Measurements from ENCODE around the gene SLC25A20.
"Not testable (repeated sequence)": the region's sequence is repeated elsewhere in the genome, so short reads cannot be mapped to it uniquely, and the experiment has no call there.

The SLC25A20 gene, protein sequence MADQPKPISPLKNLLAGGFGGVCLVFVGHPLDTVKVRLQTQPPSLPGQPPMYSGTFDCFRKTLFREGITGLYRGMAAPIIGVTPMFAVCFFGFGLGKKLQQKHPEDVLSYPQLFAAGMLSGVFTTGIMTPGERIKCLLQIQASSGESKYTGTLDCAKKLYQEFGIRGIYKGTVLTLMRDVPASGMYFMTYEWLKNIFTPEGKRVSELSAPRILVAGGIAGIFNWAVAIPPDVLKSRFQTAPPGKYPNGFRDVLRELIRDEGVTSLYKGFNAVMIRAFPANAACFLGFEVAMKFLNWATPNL

DNA sequence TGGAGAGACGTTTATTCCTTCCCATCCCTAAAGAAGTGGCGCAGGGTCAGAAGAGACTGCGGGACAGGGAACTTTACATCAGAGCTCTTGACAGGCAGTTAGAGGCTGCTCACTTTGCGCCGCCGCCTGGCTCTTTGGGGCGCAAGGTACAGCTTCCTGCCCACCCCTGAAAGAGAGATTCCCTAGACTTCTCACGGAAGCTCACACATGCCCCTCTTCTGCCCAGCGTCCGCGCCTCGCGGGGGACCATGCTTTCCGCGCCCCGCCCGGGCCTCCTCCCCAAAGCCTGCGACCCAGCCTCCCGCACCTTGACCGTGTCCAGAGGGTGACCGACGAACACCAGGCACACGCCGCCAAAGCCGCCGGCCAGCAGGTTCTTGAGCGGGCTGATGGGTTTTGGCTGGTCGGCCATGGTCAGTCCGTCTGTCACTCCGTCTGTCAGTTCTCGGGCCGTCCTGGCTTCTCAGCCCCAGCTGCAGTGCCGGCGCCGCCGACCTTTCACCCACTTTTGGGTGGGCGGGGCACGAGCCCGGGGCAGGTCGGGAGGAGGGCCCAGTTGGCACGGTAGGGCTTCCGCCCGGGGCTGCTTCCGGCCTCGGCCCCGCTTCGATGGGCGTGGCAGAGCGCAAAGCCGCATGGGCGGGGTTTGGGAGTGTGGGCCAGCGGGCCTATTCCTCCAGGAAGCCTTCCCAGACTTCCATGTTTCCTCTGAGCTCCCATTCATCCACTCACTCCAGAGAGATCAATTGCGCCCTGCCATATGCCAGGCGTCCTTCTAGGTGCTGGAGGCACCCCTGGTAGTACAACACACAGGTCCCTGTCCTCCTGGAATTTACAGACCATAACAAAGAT lies at the start of gene SLC25A20:
TSS of gene SLC25A20 (minus strand) at position 500 of the 852 bp plus-strand sequence. CDS start at position 412, 88 bp downstream.
- no peak for FAIRE-seq

DNA sequence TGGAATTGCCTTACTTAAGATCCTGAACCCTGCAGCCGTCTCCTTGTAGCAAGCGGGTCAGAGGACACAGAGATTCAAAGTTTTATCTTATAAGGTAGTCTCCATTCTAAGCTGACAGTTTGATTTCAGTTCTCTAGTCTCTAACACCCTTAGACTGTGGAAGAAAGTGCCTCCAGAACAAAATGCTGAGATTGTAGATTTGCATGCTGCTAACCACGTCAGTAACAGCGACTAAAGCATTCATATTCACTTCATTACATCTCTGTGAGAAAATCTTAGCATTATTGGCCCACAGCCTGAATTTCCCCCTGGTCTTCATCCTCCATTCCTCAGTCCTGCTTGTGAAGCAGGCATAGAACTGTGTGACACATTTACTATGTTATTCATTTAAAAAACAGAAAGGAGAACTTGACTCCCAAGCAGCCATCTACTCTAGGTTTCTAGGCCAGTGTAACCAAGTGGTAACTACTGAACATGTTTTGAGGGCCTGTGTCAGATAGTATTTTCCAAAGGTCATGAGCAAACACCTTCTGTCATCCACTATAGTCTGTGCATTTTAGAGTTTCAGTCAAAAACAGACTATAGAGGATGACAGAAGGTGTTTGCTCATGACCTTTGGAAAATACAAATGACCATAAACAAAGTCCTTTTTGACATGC lies 47.3 kb upstream of the SLC25A20 start:
- peak; percentile 53 for FAIRE-seq

DNA sequence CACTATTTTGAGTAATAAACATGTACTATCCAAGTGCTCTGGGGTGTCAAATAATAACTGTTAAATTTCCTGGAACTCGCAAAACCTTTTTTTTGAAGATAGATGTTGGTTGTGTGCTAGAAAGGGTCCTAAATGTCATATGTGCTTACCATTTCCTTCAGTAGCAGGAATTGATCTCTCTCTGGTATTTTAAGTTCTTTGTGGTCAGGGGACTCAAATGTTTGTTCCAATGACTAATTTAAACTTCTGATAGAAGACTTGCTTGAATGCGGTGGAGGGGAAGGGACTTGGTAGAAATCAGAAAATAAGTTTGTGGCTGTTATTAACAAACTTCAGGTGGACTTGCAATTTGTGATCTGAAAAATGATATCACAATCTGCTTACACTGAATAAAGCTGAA lies 46.8 kb upstream of the SLC25A20 start:
- no peak for FAIRE-seq

DNA sequence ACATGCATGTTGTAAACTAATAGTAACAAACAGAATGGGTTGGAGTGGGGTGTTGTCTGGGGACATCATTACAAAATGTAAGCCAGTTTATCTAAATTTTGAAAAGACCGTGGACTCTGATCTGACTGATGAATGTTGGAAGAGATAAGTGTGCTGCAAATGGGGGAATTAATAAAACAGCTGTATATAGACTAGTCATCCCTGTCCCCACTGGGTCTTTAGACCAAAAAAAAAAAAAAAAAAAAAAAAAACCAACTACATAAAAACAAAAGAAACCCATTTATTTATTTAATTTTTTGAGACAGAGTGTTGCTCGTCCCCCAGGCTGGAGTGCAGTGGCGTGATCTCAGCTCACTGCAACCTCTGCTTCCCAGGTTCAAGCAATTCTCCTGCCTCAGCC lies 40.0 kb upstream of the SLC25A20 start:
- FAIRE-seq: no peak

DNA sequence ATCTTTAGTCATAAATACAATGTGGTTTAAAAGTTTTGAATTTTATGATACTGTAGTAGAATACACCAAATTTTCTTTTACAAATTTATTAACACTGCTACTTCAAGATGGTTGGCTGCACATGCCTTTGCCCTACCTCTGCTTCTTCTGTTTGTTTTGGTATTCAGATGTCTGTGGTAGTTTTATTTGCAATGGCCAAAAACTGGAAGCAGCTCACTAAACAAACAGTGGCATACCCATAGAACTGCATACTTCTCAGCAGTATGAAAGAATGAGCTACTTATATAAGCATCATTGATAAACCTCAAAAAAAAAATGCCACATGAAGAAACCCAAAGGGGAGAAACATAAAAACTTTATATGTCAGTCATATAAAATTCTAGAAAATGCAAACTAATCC lies 39.5 kb upstream of the SLC25A20 start:
- no peak for FAIRE-seq

DNA sequence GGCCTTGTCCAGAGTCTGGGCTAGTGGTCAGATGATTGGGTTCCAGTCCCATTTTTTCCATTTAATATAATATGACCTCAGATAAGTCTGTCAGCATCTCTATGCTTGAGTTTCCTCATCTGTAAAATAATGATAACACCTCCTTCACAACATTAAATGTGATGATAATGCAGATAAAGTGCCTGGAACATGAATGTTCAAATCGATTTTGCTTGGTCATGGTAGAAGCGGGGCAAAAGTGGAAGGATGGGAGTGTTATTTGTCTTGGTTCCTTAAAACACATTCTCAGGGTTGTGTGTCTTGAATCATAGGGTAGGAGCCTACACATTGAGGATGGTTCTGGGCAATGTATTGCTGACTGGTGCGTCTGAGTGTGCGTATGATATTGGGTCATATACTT lies 36.8 kb upstream of the SLC25A20 start:
- FAIRE-seq: no peak

DNA sequence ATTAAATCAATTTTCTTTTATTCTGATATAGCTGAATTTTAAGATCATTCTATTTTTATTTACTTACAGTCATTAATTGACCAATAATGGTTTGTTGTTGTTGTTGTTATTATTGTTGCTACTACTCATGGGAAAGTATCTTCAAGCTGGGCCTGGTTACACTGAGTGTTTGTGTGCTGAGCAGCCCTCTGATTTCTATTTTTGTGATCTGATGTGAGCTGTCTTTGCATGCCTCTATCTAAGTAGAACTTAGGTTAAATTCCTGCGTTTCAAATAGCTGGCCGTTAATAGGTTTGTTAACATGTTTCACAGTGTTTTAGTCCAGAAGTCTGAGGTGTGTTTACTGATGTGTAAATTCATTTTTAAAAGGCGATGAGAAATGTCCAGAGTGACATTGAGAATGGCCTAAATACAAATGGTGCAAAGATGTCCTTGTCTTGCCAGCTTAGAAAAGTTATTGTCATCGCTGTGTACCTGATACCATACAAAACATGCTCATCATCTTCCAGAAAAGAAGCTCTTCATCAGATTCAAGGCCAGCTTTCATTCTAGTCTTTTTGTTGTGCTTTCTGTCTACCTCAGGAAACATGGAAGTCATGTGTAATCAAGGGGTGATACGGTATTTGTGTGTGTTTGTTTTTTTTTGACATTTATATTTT lies 35.8 kb upstream of the SLC25A20 start:
- peak; percentile 74 for FAIRE-seq

DNA sequence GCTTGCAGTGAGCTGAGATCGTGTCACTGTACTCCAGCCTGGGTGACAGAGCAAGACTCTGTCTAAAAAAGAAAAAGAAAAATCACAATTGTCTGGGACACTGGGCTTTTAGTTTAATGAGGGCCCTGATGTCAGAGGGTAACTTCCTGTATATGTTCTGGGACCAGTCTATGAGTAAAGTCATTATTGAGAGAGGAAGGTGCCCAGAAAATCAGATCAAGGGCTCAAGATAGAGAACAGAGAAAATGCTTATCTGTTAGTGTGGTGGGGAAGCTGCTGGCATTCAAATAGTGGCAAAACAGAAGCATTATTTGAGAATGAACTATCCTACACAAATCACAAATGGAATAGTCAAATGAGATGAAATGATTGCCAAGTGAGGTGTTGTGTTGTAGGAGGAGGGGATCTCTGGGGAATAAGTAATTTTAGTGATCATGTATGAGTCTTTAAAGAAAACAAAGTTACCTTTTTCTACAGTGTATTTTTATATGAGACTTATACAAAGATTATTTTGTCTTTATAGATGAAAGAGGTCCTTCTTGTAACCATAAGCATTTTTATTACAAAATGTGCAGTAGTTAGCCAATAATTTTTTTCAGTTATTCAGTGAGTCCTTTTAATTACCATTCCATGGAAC lies 33.4 kb upstream of the SLC25A20 start:
- no peak for FAIRE-seq

DNA sequence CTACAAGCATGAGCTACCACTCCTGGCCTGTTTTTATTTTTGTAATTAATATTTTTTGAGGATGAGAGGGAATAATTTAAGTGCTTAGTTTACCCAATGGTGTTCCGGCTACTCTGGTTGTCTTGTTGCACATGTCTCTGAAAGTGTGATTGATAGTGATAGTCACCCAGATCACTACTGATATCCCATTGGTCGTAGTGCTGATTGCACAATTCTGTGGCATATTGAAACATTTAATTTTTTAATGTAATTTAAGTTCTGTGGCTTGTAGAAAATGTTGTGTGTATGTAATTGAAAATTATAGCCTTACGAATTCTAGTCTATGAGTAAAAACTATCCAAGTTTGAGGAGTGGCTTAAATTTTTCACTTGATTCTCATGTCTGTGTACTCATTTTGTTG lies 31.9 kb upstream of the SLC25A20 start:
- no peak for FAIRE-seq

DNA sequence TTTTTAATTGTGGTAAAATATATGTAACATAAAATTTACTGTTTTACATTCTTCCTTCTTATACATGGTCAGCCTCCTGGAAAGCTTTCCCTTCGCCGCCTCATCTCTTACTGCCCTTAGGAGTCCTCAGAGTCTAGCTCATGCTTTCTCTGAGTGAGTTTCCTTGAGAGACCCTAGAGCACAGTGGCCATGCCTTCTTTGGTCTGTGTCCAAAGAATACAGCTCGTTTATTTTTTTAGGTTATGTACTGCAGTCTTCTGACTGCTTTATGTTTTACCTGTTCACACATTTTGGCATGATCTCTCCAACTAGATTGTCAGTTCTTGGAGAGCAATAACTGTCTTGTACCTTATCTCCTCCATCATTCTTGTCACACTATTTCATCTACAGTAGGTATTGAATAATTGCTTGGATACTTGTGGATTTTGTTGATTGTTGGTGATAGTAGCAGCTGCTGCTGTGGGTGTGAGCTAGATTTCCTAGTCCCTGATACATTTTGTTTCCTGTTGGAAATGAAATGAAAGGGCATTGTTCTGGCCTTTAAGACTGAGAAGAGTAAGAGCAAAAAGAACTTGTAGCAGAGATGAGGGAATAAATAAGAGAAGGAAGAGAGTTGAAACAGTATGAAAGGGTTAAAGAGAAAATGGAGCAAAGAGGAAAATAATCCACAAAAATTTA lies 30.8 kb upstream of the SLC25A20 start:
- FAIRE-seq: no peak

DNA sequence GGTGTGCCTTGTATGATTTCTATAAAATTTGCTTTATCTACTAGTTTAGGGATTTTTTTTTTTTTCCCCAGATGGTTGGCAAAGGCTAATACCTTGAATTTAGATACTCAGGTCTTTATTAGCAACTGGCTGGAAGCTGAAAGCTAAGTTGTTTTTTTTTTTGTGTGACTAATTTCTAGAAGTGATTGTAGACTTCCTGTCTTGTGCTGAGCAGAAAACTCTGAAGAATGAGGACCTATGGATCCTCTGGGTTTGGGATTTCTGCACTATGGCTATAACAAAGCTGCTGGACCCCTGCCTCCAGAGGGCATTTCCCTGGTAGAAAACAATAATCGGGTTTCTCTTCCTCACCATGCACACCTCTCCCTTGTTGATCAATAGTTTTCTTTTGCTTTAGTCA lies 30.0 kb upstream of the SLC25A20 start:
- FAIRE-seq: no peak

DNA sequence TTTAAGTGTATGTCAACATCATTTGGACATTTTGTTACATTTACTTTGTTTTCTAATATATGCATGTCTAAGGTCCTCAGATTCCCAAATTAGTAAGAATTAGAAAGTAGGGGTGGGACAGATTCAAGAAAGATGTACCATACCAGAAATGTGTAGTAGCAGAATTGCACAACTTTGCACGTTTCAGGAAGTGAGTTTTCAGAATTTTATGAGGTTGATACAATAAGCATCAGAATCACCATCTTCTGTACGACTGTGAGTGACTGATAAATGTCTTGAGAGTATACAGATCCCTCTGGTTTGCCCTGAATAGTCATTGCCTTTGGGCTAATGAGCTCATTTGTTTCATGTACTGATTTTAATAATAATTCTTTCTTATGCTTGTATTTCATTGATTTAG lies 29.2 kb upstream of the SLC25A20 start:
- no peak for FAIRE-seq

DNA sequence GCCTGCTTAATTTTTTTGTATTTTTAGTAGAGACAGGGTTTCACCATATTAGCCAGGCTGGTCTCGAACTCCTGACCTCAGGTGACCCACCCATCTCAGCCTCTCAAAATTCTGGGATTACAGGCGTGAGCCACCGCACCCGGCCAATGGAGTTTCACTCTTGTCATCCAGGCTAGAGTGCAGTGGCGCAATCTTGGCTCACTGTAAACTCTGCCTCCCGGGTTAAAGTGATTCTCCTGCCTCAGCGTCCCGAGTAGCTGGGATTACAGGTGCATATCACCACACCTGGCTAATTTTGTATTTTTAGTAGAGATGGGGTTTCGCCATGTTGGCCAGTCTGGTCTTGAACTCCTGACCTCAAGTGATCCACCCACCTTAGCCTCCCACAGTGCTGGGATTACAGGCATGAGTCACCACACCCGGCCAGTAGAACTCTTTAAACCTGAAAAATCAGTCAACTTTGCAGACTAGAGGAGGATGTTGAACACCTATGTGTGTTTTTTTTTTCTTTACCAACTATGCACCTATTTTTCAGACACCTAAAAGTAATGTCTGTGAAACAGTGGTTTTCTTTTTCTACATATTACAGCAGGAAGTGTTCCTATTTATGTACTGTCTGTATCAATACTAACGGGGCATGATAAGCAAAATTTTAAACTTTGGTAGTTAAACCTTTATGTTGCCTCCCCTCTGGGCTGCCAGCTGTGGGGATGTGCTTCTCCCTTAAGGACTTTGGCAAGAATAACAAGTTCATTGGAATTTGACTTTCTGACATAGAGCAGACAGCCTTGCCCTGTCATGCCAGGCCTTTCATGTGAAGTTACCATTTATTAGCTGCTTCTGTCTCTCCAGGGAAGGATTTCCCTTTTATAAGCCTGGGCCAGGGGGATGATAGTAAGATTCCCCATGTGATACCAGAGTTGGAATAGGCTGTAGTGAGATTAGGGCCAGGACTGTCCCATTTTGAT lies 28.0 kb upstream of the SLC25A20 start:
- no peak for FAIRE-seq

DNA sequence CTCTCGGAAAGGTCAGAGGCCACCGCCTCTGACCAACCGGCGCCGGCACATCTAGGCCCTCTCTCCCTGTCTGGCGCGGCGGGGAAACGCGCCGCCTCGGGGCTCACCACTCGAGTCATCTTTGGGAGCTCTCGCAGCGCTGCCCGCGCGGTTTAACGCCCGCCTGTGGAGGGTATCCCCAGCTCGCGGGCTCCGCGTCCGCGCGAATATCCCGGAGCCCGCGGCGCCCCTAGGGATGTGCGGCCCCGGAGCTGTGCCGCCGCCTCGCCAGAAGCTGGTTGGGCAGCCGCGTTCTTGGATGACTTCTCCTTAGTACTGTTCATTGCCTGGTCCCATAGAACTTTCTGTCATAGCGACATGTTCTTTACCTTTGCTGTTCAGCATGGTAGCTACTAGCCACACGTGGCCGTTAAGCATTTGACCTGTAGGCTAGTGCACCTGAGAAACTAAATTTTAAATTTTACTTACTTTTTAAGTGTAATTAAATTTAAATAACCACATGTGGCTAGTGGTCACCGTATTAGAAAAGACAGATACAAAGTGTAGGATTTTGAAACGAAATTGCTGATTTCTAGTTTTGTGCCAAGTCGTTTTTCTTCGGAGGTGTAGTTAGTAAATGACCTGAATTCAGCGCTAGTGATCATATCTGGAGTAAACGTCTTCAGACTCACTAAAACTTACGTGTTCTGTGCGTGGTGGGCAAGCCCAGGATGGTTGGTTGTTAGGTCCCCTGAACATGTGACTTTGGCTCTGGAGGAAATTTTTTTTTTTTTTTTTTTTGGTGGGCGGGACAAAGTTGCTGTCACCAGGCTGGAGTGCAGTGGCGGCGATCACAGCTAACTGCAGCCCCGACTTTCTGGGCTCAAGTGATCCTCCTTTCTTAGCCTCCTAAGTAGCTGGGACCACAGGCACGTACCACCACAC lies 20.8 kb upstream of the SLC25A20 start:
- FAIRE-seq: no peak

DNA sequence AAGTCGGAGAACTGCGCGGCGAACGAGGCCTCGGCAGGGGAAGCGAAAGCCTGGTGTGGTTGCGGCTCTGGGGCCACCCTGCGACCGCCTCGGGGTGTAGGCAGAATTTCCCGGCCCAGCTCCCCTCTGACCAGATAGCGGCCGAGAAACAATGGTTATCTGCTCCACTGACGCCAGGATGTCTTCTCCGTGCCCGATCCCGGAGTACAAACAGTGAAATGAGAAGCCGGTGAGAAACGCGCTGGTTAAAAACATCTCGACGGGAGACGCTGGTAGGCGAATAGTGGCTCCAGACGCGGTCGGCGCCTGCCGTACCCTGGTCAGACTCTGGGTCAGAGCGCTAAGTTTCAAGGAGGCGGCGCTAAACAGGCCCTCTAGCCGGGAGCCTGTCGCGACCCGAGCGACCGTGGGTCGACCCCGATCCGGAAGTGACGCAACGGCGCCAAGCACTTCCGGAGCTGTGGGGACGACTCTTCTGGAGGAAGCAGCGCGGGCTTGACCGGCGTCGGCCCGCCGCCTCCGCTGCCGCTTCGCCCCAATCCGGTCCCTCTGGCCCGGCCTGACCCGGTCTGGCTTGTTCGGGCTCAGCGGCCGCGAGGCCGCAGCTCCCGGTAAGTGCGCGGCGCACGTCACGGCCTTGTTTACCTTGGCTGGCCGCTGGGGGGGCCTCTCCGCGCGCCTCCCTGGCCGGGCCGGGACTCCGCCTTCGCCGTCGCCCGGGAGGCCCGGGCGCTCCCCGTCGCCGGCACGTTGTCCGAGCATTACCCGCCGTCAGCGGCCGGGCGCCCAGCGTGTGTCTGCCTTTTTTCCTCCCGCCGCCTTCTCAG lies 19.9 kb upstream of the SLC25A20 start, which contains the start of gene ARIH2:
TSS of gene ARIH2 (plus strand) at position 455 of the 827 bp plus-strand sequence. CDS start 8,717 bp downstream, outside the sequence.
- FAIRE-seq: no peak

DNA sequence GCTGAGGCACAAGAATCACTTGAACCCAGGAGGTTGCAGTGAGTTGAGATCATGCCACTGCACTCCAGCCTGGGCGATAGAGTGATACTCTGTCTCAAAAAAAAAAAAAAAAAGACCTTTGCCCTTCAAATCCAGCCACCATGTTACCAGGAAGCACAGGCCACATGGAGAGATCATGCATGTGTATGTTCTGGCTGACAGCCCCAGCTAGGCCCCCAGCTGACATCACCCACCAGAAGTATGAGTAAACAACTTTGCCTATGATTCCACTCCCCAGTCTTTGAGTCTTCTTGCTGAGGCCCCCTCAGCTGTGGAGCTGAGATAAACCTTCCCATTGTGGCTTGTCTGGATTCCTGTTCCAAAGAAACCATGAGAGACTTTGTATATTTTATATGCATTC lies 16.6 kb upstream of the SLC25A20 start:
- FAIRE-seq: no peak

DNA sequence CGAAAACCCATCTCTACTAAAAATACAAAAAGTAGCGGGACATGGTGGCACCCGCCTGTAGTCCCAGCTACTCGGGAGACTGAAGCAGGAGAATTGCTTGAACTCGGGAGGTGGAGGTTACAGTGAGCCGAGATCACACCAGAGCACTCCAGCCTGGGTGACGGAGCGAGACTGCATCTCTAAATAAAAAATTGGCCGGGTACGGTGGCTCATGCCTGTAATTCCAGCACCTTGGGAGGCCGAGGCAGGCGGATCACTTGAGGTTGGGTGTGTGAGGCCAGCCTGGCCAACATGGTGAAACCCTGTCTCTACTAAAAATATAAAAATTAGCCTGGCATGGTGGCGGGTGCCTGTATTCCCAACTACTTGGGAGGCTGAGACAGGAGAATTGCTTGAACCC lies 8.3 kb upstream of the SLC25A20 start:
- FAIRE-seq: not testable (repeated sequence)

DNA sequence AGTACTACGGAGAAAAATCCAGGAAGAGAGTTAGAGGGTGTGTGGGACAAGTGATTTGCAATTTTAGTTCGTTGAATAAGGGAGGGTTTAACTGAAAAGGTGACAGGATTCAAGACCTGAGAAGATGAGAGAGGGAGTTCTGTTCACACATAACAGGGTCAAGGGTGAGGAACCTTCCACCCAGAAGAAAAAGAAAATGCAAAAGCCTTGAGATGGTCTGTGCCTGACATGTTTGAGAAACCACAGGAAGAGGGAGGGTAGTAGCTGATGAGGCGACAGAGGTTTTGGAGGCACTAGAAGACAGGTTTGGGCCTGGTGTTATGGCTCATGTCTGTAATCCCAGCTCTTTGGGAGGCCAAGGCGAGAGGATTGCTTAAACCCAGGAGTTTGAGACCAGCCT lies 591 bp upstream of the SLC25A20 start:
- FAIRE-seq: no peak

All from islet of Langerhans (tissue), 1 donor.